Skeletal muscle tissue (tissue), 4 donors: ENCODE data around the gene RABGEF1. TPM values are rescaled to one million over a fixed set of nuclear protein-coding genes. Genes with fewer than 3 reads are reported as not detected.
"Not testable (repeated sequence)": the region's sequence is repeated elsewhere in the genome, so short reads cannot be mapped to it uniquely, and the experiment has no call there.

ENCODE experiments used
- H3K27ac ChIP-seq: one replicate; pipeline ENCODE4 v1.7.0; 2013; ENCODE audit warnings: mild to moderate bottlenecking, low read depth, low read length, inconsistent platforms
- H3K27me3 ChIP-seq, 3 donors: one replicate each; pipeline ENCODE4 v1.7.0; 2013; ENCODE audit warnings: low read length in 3 of 3; ENCODE audit not compliant: control insufficient read depth in 3 of 3, insufficient read depth in 3 of 3
- H3K36me3 ChIP-seq, 3 donors: one replicate each; pipeline ENCODE4 v1.7.0; 2013; ENCODE audit warnings: low read length in 3 of 3; ENCODE audit not compliant: control insufficient read depth in 3 of 3, insufficient read depth in 3 of 3
- H3K4me1 ChIP-seq, 3 donors: one replicate each; pipeline ENCODE4 v1.7.0; 2013; ENCODE audit warnings: low read length in 3 of 3, mild to moderate bottlenecking in 3 of 3; ENCODE audit not compliant: control insufficient read depth in 3 of 3, insufficient read depth in 3 of 3
- H3K4me3 ChIP-seq, 3 donors: one replicate each; pipeline ENCODE4 v1.7.0; 2013; ENCODE audit warnings: low read length in 3 of 3
- H3K9ac ChIP-seq, 3 donors: one replicate each; pipeline ENCODE4 v1.7.0; 2013; ENCODE audit warnings: low read length in 3 of 3, mild to moderate bottlenecking in 3 of 3, moderate library complexity in 2 of 3, low read depth in 1 of 3
- H3K9me3 ChIP-seq, 3 donors: one replicate each; pipeline ENCODE4 v1.7.0; 2013; ENCODE audit warnings: low read length in 3 of 3; ENCODE audit not compliant: control insufficient read depth in 3 of 3
- total RNA-seq: library from RNA; depleted of rRNA; stranded (reverse); fragments of >200 nt; gene quantifications from one replicate; pipeline ENCODE4 v1.2.3, GENCODE V29; 2014
- donor health status: Osteomylitis.

The RABGEF1 gene
- total RNA-seq, 1 donor from 2014 or later = 30.8 TPM

DNA sequence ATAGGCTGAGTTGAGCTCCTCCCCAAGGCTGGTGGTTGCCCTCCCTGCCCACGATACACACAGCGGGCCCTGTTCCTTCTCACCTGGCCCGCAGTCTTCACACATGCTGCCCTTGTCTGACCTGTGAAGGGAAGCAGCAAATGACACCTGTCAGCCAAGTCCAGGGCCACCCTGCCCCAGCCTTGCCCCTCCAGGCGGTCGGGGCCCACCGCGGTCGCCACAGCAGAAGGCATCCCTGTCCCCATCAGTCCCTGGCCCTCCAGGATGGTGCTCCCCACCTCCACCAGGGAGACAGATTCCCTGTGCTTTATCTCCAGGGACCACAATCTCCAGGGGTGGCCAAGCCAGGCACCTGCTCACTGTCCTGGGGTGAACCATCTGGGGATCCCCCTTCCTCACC, 99.3 kb downstream of the RABGEF1 start:
- H3K4me3 ChIP-seq = no peak overlapping the region
- H3K9ac ChIP-seq = no peak overlapping the region
- no peaks in the 10 kb centered on the region for H3K9me3 ChIP-seq
- no peak overlapping the region for H3K27ac ChIP-seq
- H3K36me3 ChIP-seq = no peaks in the 10 kb centered on the region
- no peaks in the 10 kb centered on the region for H3K27me3 ChIP-seq
- H3K4me1 ChIP-seq = peaks cover 2 to 10% (median 9%) of the 10 kb centered on the region in 3 donors

DNA sequence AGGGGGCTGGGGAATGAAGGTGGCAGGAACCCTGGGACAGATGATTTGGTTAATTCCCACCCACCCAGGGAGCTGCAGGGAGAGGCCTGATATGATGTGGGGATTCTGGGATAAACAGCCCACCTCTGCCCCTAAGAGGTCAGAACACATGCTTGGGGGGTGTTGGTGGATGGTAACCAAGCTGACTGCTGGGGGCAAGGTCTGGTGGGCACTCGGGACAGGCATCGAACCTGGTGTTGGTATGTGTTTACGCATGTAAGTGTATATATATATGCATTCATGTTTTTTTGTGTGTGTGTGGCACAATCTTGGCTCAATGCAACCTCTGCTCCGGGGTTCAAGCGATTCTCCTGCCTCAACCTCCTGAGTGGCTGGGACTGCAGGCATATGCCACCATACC, 99.8 kb downstream of the RABGEF1 start:
- Histone ChIP-seq H3K9ac (no peak overlapping the region), H3K4me1 (peaks cover 2 to 12% (median 9%) of the 10 kb centered on the region in 3 donors), H3K36me3 (no peaks in the 10 kb centered on the region), H3K27ac (no peak overlapping the region), H3K9me3 (no peaks in the 10 kb centered on the region), H3K4me3 (no peak overlapping the region), H3K27me3 (no peaks in the 10 kb centered on the region)

DNA sequence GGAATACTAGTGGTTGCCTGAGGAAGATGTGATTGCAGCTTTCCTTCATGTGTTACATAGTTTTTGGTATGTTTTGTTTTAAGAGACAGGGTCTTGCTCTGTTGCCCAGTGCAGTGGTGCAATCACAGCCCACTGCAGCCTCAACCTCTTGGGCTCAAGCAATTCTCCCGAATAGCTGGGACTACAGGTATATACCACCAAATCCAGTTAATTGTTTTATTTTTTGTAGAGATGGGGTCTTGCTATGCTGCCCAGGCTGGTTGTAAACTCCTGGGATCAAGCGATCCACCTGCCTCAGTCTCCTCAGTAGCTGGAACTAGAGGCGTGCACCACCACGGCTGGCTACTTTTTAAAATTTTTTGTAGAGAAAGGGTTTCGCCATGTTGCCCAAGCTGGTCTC, 101.4 kb downstream of the RABGEF1 start:
- no peak overlapping the region for H3K27ac ChIP-seq
- no peaks in the 10 kb centered on the region for H3K9me3 ChIP-seq
- H3K36me3 ChIP-seq = no peaks in the 10 kb centered on the region
- H3K4me3 ChIP-seq = no peak overlapping the region
- peaks cover 5 to 20% (median 9%) of the 10 kb centered on the region in 3 donors for H3K4me1 ChIP-seq
- no peak overlapping the region for H3K9ac ChIP-seq
- no peaks in the 10 kb centered on the region for H3K27me3 ChIP-seq

DNA sequence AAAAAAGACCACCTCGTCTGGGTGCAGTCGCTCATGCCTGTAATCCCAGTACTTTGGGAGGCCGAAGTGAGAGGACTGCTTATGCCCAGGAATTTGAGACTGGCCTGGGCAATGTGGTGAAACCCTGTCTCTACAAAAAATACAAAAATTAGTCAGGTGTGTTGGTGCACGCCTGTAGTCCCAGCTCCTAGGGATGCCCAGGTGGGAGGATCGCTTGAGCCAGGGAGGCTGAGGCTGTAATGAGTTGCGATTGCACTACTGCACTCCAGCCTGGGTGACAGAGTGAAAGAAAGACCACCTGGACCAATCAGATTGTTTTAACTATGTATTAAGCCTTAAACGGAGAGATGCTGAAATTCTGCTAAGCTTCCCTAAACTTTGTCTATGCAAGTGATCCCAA, 103.0 kb downstream of the RABGEF1 start:
- Histone ChIP-seq H3K4me3 (peak overlapping the region; percentile 86 to 99 (median 98)), H3K9ac (peak overlapping the region in 2 of 3 donors; percentile 85 to 99), H3K4me1 (peaks cover 5 to 20% (median 9%) of the 10 kb centered on the region in 3 donors)
- not testable (repeated sequence) for H3K27ac ChIP-seq, H3K36me3 ChIP-seq, H3K27me3 ChIP-seq, H3K9me3 ChIP-seq

DNA sequence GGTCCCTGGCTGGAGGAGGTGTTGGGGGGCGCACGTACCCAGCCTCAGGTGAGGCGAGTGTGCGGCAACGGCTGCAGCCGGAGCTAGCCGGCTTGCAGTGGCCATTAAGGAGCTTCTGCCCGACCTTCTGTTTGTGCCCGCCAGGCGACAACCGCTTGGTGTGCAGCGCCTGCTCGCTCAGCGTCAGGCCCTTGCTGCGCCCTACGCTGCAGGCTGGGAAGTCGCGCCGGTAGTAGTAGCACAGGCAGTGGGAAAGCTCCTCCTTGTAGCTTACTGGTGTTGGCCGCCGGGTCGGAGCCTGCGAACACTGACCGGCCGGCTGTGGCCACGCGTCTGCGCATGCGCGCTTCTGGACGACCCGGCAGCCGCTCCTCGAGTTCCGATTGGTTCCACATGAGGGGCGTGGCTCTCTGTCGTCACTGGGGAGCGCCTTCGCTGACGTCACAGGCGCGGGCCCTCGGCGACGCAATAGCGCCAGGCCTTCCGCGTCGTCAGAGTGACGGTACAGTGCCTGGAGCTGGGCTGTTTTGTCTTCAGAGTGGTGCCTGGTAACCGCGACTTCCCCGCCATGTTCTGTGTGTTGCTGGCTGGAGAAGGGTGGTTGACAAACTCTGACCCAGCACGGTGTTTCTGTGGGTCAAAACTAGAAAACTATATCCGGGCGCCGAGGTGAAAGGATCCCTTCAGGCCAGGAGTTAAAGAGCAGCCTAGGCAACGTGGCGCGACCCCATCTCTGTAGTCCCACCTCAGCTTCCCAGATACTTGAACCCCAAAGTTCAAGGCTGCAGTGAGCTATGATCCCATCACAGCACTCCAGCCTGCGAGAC, 104.2 kb downstream of the RABGEF1 start:
- Histone ChIP-seq H3K27me3 (no peaks in the 10 kb centered on the region), H3K36me3 (no peaks in the 10 kb centered on the region), H3K9me3 (no peaks in the 10 kb centered on the region), H3K9ac (peak overlapping the region; percentile 85 to 99 (median 97)), H3K27ac (peak overlapping the region; percentile 94), H3K4me1 (peaks cover 5 to 20% (median 9%) of the 10 kb centered on the region in 3 donors), H3K4me3 (peak overlapping the region; percentile 86 to 99 (median 98))

DNA sequence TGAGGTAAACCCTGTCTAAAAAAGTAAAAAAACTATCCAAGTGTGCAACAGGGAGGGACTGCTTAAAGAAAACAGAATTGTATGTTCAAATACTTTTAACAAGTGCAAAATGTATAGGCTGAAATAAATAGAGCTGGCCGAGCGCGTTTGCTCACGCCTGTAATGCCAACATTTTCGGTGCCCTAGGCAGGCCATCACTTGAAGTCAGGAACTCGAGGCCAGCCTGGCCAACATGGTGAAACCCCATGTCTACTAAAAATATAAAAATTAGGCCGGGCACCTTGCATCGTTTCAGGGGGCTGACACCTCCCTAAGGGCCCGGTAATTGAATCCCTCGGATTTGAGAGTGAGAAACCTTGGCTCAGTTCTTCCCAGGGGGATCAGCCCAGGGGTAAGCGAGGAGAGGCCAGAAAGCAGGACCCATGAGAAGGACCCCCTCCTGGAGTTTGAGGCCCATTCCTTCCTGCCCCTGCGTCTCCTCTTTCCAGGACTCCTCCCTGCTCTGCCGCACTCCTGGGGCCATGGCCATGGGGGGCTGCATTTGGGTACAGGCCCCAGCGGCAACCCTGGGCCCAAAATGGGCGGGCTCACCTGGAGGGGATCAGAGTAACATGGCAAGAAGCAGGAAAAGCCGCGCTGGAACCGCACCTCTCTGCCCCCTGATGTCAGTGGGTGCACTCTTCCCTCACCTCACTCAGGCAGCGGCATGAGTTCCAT, 105.0 kb downstream of the RABGEF1 start:
- peak overlapping the region; percentile 86 to 99 (median 98) for H3K4me3 ChIP-seq

DNA sequence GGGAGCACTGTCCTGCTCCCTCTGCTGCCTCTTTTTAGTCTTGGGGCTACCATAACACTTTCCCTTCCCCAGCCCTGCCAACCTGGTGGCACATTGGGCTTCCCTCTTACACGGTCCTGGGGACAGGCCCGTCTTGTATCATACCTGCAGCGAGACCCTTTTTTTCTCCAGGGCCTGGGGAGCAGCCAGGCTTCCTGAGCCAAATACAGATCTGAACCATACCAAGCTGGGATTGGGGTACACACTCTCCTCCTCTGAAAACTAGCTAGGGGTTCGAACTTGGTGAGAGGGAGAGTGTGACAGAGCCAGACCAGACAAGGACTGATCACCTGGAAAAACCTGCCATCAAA, 105.5 kb downstream of the RABGEF1 start:
- not testable (repeated sequence) for H3K9ac ChIP-seq, H3K36me3 ChIP-seq, H3K9me3 ChIP-seq, H3K27me3 ChIP-seq
- peaks cover 5 to 20% (median 9%) of the 10 kb centered on the region in 3 donors for H3K4me1 ChIP-seq
- H3K4me3 ChIP-seq = peak overlapping the region in 1 of 3 donors; percentile 99
- H3K27ac ChIP-seq = peak overlapping the region; percentile 94

More for the DNA sequence above, 105.0 kb downstream of the RABGEF1 start:
- peak overlapping the region; percentile 85 to 99 (median 95) for H3K9ac ChIP-seq
- H3K9me3 ChIP-seq = no peaks in the 10 kb centered on the region
- no peaks in the 10 kb centered on the region for H3K36me3 ChIP-seq
- peak overlapping the region; percentile 94 for H3K27ac ChIP-seq
- H3K27me3 ChIP-seq = no peaks in the 10 kb centered on the region
- H3K4me1 ChIP-seq = peaks cover 5 to 20% (median 9%) of the 10 kb centered on the region in 3 donors

DNA sequence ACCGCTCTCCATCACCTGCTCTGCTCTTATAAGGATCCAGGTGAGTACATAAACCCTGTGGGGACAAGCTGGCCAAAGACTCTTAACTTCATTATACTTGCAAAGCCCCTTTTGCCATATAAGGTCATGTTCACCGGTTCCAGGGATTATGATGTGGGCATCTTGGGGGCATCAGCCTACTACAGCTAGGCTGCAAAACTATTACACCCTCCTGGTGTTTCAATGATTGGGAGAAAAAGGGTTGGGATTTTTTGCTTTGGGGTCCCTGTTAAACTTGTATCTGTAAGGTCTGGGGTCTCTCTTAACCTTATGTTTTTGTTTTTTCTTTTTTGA, 107.0 kb downstream of the RABGEF1 start:
- not testable (repeated sequence) for H3K36me3 ChIP-seq, H3K9ac ChIP-seq, H3K27me3 ChIP-seq, H3K4me3 ChIP-seq, H3K27ac ChIP-seq, H3K9me3 ChIP-seq
- H3K4me1 ChIP-seq = peaks cover 5 to 20% (median 9%) of the 10 kb centered on the region in 3 donors

DNA sequence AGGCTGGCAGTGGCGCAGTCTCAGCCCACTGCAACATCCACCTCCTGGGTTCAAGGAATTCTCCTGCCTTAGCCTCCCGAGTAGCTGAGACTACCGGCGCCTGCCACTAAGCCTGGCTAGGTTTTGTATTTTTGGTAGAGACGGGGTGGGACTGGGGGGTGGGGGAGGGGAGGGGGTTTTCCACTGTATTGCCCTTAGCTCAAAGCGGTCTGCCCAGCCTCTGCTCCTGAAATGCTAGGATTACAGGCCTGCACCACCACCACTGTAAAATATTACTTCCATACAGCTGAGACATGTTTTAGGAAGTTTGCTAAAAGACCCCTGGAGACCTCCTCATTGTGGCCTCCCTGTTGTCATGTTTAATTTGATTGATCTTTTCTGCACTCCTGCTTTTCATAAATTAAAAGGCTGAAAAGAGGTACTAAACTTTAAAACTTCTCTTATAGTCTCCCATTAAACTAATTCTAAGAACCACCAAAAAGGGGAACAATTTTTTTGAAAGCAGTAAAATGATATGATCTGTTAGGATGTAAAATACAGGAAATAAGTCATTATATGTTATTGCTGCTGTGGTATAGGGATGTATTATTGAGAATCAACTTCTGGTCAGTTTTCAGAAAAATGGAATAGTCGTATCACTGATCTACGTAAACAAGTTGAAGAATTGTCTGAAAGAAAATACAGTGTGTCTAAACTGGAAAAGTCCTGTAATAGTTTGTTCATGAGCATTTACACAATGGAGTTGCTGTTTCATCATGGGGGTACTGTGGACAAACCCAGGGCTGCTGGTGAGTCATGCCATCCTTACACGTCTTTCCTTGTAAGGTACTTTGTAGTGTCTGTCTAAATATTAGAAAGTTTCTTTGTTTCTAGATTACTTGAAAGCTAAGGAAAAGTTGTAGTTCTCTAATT, 107.6 kb downstream of the RABGEF1 start:
- H3K36me3 ChIP-seq = no peaks in the 10 kb centered on the region
- no peak overlapping the region for H3K4me3 ChIP-seq
- H3K27ac ChIP-seq = no peak overlapping the region
- no peaks in the 10 kb centered on the region for H3K9me3 ChIP-seq
- peaks cover 5 to 20% (median 9%) of the 10 kb centered on the region in 3 donors for H3K4me1 ChIP-seq
- no peaks in the 10 kb centered on the region for H3K27me3 ChIP-seq
- H3K9ac ChIP-seq = no peak overlapping the region
